Measurements from ENCODE around the gene GDI1. TPM values are rescaled to one million over a fixed set of nuclear protein-coding genes. Genes with fewer than 3 reads are reported as not detected.

The GDI1 gene
- total and polyA plus RNA-seq, 9 of the 15 experiments (the other 6 are each of a cell fraction or from before 2014, with no cell fraction given), result 0.97 to 82.6 (median 37.5) TPM

DNA sequence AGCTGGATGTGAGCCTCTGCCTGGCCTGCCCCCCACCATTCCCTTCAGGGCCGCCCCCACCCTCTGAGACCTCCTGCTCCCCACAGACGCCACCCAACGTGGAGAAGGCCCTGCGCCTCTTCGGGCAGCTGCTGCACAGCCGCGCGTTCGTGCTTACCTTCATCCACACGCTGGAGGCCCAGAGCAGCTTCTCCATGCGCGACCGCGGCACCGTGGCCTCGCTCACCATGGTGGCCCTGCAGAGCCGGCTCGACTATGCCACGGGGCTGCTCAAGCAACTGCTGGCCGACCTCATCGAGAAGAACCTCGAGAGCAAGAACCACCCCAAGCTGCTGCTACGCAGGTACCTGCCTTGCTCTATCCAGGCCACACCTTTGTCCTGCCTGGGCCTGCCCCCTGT, 31.3 kb downstream of the GDI1 start:
- Histone ChIP-seq H2AFZ (ENCODE audit: low read depth, low read length) (no peak overlapping the region), H4K20me1 (replicated peaks; ENCODE audit: control insufficient read depth, insufficient read depth, low read length) (no peaks in the 10 kb centered on the region), H3K79me2 (ENCODE audit: control insufficient read depth, insufficient read depth, low read length) (no peaks in the 10 kb centered on the region), H3K36me3 (ENCODE audit: control insufficient read depth, insufficient read depth, low read length) (peaks cover 83% of the 10 kb centered on the region; the same call in 2 of the 3 replicates), H3K27ac (ENCODE audit: extremely low read depth, low read depth, low read length) (no peak overlapping the region), H3K4me2 (ENCODE audit: insufficient read depth, low read length) (no peak overlapping the region), H3K27me3 (ENCODE audit: control insufficient read depth in 2 of 2, insufficient read depth in 2 of 2, low read length in 2 of 2) (no peaks in the 10 kb centered on the region), H3K9me1 (ENCODE audit: control insufficient read depth, insufficient read depth, low read length) (no peaks in the 10 kb centered on the region), H3K4me3 (no peak overlapping the region), H3K9me3 (replicated peaks; ENCODE audit: control insufficient read depth, insufficient read depth, low read depth, low read length) (no peaks in the 10 kb centered on the region), H3K4me1 (replicated peaks in 1 of 2; ENCODE audit: control insufficient read depth in 2 of 2, insufficient read depth in 2 of 2, low read length in 2 of 2) (peaks cover 0 to 13% of the 10 kb centered on the region in 2 experiments; a peak in 2 of 5 replicates), H3K9ac (ENCODE audit: insufficient read depth in 1 of 2, low read depth in 2 of 2, low read length in 2 of 2) (no peak overlapping the region)
- in situ Hi-C loops (cut with MboI), result no loop called here
- intact Hi-C loops (cut with micrococcal nuclease), result no loop called here
- 96% methylated on average over 11 of the region's 23 CpGs for WGBS (ENCODE audit: insufficient coverage, low coverage, missing lambda C conversion rate)
- FAIRE-seq (no peak), ATAC-seq (no peak), DNase-seq (ENCODE audit: extremely low read depth in 1 of 4, low spot score in 3 of 4) (no peak)
- no TSS peak for BruUV-seq (replicated peaks)
- TF ChIP-seq RCOR1 (IDR thresholded peaks at IDR 0.05; ENCODE audit: borderline replicate concordance in 1 of 2, low read depth in 2 of 2, low read length in 2 of 2) (no peak), SETDB1 (IDR thresholded peaks at IDR 0.05; ENCODE audit: low read length) (no peak), HDGF (IDR thresholded peaks at IDR 0.05) (no peak), ZFP36 (IDR thresholded peaks at IDR 0.05; ENCODE audit: low read depth, low read length, partially characterized antibody) (no peak), MITF (IDR thresholded peaks at IDR 0.05) (no peak)
- ChIA-PET CTCF (ENCODE audit: low intra/inter-chr PET ratio) (no interaction called here), POLR2A (interaction anchor here (1.9 kb wide), 1 partner anchor 10 kb away, joined by 4 read pairs; the partner anchor contains the start of gene LAGE3)

DNA sequence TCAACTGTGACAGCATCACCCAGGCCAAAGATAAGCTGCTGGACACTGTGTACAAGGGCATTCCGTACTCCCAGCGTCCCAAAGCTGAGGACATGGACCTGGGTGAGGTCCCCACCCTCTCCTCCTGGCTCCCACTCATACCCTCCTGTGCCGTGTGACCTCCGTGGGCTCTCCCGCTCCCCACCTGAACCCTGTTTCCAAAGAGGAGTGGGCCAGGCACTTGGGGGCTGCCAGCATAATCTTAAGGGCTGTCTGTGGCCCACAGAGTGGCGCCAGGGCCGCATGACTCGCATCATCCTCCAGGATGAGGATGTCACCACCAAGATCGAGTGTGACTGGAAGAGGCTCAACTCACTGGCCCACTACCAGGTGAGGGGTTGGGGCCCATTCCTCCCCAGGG, 32.2 kb downstream of the GDI1 start:
- Histone ChIP-seq H3K9ac (ENCODE audit: insufficient read depth in 1 of 2, low read depth in 2 of 2, low read length in 2 of 2) (no peak overlapping the region), H3K9me1 (ENCODE audit: control insufficient read depth, insufficient read depth, low read length) (no peaks in the 10 kb centered on the region), H3K4me3 (no peak overlapping the region), H3K4me1 (replicated peaks in 1 of 2; ENCODE audit: control insufficient read depth in 2 of 2, insufficient read depth in 2 of 2, low read length in 2 of 2) (peaks cover 0 to 14% of the 10 kb centered on the region in 2 experiments; a peak in 2 of 5 replicates), H2AFZ (ENCODE audit: low read depth, low read length) (no peak overlapping the region), H3K27ac (ENCODE audit: extremely low read depth, low read depth, low read length) (no peak overlapping the region), H3K9me3 (replicated peaks; ENCODE audit: control insufficient read depth, insufficient read depth, low read depth, low read length) (no peaks in the 10 kb centered on the region), H3K36me3 (ENCODE audit: control insufficient read depth, insufficient read depth, low read length) (peaks cover 79% of the 10 kb centered on the region; the same call in 2 of the 3 replicates), H3K27me3 (ENCODE audit: control insufficient read depth in 2 of 2, insufficient read depth in 2 of 2, low read length in 2 of 2) (no peaks in the 10 kb centered on the region), H3K79me2 (ENCODE audit: control insufficient read depth, insufficient read depth, low read length) (no peaks in the 10 kb centered on the region), H3K4me2 (ENCODE audit: insufficient read depth, low read length) (no peak overlapping the region), H4K20me1 (replicated peaks; ENCODE audit: control insufficient read depth, insufficient read depth, low read length) (no peaks in the 10 kb centered on the region)
- no peak for DNase-seq (ENCODE audit: extremely low read depth in 1 of 4, low spot score in 3 of 4)
- ATAC-seq, result no peak
- intact Hi-C loops (cut with micrococcal nuclease), result no loop called here
- in situ Hi-C loops (cut with MboI), result no loop called here
- 84% methylated on average over 8 of the region's 9 CpGs for WGBS (ENCODE audit: insufficient coverage, low coverage, missing lambda C conversion rate)
- no peak for FAIRE-seq
- ChIA-PET POLR2A (no interaction called here), CTCF (ENCODE audit: low intra/inter-chr PET ratio) (no interaction called here)
- no TSS peak for BruUV-seq (replicated peaks)
- TF ChIP-seq SREBF1 (IDR thresholded peaks at IDR 0.05; ENCODE audit: borderline replicate concordance, low read depth, low read length) (no peak), CHCHD3 (CRISPR knock-in tag; IDR thresholded peaks at IDR 0.05) (no peak), ETV5 (CRISPR knock-in tag; IDR thresholded peaks at IDR 0.05; ENCODE audit: low read depth) (no peak), SRSF9 (IDR thresholded peaks at IDR 0.05; ENCODE audit: borderline replicate concordance, low read depth, low read length) (no peak)
- TF ChIP-seq, protein P1, sequence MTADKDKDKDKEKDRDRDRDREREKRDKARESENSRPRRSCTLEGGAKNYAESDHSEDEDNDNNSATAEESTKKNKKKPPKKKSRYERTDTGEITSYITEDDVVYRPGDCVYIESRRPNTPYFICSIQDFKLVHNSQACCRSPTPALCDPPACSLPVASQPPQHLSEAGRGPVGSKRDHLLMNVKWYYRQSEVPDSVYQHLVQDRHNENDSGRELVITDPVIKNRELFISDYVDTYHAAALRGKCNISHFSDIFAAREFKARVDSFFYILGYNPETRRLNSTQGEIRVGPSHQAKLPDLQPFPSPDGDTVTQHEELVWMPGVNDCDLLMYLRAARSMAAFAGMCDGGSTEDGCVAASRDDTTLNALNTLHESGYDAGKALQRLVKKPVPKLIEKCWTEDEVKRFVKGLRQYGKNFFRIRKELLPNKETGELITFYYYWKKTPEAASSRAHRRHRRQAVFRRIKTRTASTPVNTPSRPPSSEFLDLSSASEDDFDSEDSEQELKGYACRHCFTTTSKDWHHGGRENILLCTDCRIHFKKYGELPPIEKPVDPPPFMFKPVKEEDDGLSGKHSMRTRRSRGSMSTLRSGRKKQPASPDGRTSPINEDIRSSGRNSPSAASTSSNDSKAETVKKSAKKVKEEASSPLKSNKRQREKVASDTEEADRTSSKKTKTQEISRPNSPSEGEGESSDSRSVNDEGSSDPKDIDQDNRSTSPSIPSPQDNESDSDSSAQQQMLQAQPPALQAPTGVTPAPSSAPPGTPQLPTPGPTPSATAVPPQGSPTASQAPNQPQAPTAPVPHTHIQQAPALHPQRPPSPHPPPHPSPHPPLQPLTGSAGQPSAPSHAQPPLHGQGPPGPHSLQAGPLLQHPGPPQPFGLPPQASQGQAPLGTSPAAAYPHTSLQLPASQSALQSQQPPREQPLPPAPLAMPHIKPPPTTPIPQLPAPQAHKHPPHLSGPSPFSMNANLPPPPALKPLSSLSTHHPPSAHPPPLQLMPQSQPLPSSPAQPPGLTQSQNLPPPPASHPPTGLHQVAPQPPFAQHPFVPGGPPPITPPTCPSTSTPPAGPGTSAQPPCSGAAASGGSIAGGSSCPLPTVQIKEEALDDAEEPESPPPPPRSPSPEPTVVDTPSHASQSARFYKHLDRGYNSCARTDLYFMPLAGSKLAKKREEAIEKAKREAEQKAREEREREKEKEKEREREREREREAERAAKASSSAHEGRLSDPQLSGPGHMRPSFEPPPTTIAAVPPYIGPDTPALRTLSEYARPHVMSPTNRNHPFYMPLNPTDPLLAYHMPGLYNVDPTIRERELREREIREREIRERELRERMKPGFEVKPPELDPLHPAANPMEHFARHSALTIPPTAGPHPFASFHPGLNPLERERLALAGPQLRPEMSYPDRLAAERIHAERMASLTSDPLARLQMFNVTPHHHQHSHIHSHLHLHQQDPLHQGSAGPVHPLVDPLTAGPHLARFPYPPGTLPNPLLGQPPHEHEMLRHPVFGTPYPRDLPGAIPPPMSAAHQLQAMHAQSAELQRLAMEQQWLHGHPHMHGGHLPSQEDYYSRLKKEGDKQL (CRISPR knock-in tag; IDR thresholded peaks at IDR 0.05; ENCODE audit: borderline replicate concordance), result no peak
